WTC11 (cell line): ENCODE data around the gene FILIP1L. TPM values are rescaled to one million over a fixed set of nuclear protein-coding genes. Genes with fewer than 3 reads are reported as not detected.

ENCODE experiments used
- ATAC-seq: fragments of 200-7000 bp; cut with Tn5 transposase; 2 replicates; pipeline ENCODE4 v1.10.0; 2021; ENCODE audit warnings: mild to moderate bottlenecking, moderate library complexity
- CTCF ChIA-PET: fragments of 300-600 bp; sonication (Branson Sonifier 250); formaldehyde crosslinking; loops from one replicate; lab custom pipeline; 2021; ENCODE audit warnings: antibody characterized with exemption; lab: Charles Lee
- POLR2A ChIA-PET: fragments of 350-600 bp; sonication (Branson Sonifier 250); formaldehyde crosslinking; loops from one replicate; lab custom pipeline; 2021; ENCODE audit warnings: antibody characterized with exemption; lab: Charles Lee
- DNase-seq: peaks from one replicate; pipeline ENCODE4 v3.0.0; 2021; ENCODE audit warnings: low spot score
- H3K27ac Mint-ChIP-seq: 2 replicates; pipeline ENCODE4 v1.8.0; 2021; ENCODE audit warnings: mixed read lengths
- H3K27me3 Mint-ChIP-seq: 2 replicates; pipeline ENCODE4 v1.8.0; 2021; ENCODE audit warnings: low read depth, mild to moderate bottlenecking, moderate library complexity, mixed read lengths
- H3K36me3 Mint-ChIP-seq: 2 replicates; pipeline ENCODE4 v1.8.0; 2021; ENCODE audit warnings: mixed read lengths
- H3K4me1 Mint-ChIP-seq: 2 replicates; pipeline ENCODE4 v1.8.0; 2022; ENCODE audit warnings: mixed read lengths
- H3K4me3 Mint-ChIP-seq: 2 replicates; pipeline ENCODE4 v1.8.0; 2021; ENCODE audit warnings: mild to moderate bottlenecking, moderate library complexity, mixed read lengths
- H3K9me3 Mint-ChIP-seq: 2 replicates; pipeline ENCODE4 v1.8.0; 2021; ENCODE audit warnings: mixed read lengths
- AR ChIP-seq: fragments of 250-450 bp; sonication (Bioruptor Pico); IDR thresholded peaks from 2 replicates; pipeline ENCODE4 v1.9.0; 2021; ENCODE audit warnings: mild to moderate bottlenecking
- ATF1 ChIP-seq: sonication (generic); formaldehyde crosslinking; IDR thresholded peaks from 2 replicates; pipeline ENCODE4 v1.8.1; 2023; ENCODE audit warnings: mild to moderate bottlenecking, moderate library complexity, missing genetic modification reagents
- CTCF ChIP-seq: fragments of 200-600 bp; IDR thresholded peaks from 2 replicates; pipeline ENCODE4 v1.8.0; 2022; ENCODE audit warnings: antibody characterized with exemption
- EMX1 ChIP-seq: fragments of 250-450 bp; sonication (Bioruptor Pico); IDR thresholded peaks from 2 replicates; pipeline ENCODE4 v1.8.0; 2021; ENCODE audit warnings: mild to moderate bottlenecking
- ETV6 ChIP-seq: sonication (generic); formaldehyde crosslinking; IDR thresholded peaks from 2 replicates; pipeline ENCODE4 v1.8.1; 2022; ENCODE audit warnings: mild to moderate bottlenecking, missing genetic modification reagents
- FOXK1 ChIP-seq: sonication (generic); formaldehyde crosslinking; IDR thresholded peaks from 2 replicates; pipeline ENCODE4 v1.8.0; 2022; ENCODE audit warnings: mild to moderate bottlenecking, moderate library complexity, missing genetic modification reagents
- GRHL2 ChIP-seq: fragments of 250-450 bp; sonication (Bioruptor Pico); IDR thresholded peaks from 2 replicates; pipeline ENCODE4 v1.8.0; 2022; ENCODE audit warnings: mild to moderate bottlenecking, moderate library complexity; ENCODE audit not compliant: insufficient replicate concordance, severe bottlenecking
- IRF2 ChIP-seq: sonication (generic); formaldehyde crosslinking; IDR thresholded peaks from 2 replicates; pipeline ENCODE4 v1.8.0; 2022; ENCODE audit warnings: low read depth, missing genetic modification reagents, borderline replicate concordance
- KAT7 ChIP-seq: sonication (generic); formaldehyde crosslinking; IDR thresholded peaks from 2 replicates; pipeline ENCODE4 v1.8.1; 2023; ENCODE audit warnings: missing genetic modification reagents, mild to moderate bottlenecking, borderline replicate concordance
- MLX ChIP-seq: sonication (generic); formaldehyde crosslinking; IDR thresholded peaks from 2 replicates; pipeline ENCODE4 v1.8.1; 2023; ENCODE audit warnings: mild to moderate bottlenecking, missing genetic modification reagents, moderate library complexity
- OVOL2 ChIP-seq: fragments of 250-450 bp; sonication (Bioruptor Pico); IDR thresholded peaks from 2 replicates; pipeline ENCODE4 v1.9.0; 2021; ENCODE audit warnings: mild to moderate bottlenecking, borderline replicate concordance
- RELA ChIP-seq: sonication (generic); formaldehyde crosslinking; IDR thresholded peaks from 2 replicates; pipeline ENCODE4 v1.8.1; 2022; ENCODE audit warnings: missing genetic modification reagents, mild to moderate bottlenecking, borderline replicate concordance
- RORB ChIP-seq: fragments of 250-450 bp; sonication (Bioruptor Pico); IDR thresholded peaks from 2 replicates; pipeline ENCODE4 v1.9.0; 2021; ENCODE audit warnings: mild to moderate bottlenecking
- SP1 ChIP-seq: sonication (generic); formaldehyde crosslinking; conservative IDR thresholded peaks from 2 replicates; pipeline ENCODE4 v1.8.1; 2022; ENCODE audit warnings: missing genetic modification reagents
- TEAD1 ChIP-seq: sonication (generic); formaldehyde crosslinking; IDR thresholded peaks from 2 replicates; pipeline ENCODE4 v1.8.0; 2022; ENCODE audit warnings: mild to moderate bottlenecking, missing genetic modification reagents
- ZNF121 ChIP-seq: sonication (generic); formaldehyde crosslinking; IDR thresholded peaks from 2 replicates; pipeline ENCODE4 v1.8.0; 2023; ENCODE audit warnings: missing genetic modification reagents
- ZNF138 ChIP-seq: sonication (generic); formaldehyde crosslinking; conservative IDR thresholded peaks from 2 replicates; pipeline ENCODE4 v1.8.1; 2022; ENCODE audit warnings: mild to moderate bottlenecking, moderate library complexity, missing genetic modification reagents
- ZNF416 ChIP-seq: fragments of 250-450 bp; sonication (Bioruptor Pico); IDR thresholded peaks from 2 replicates; pipeline ENCODE4 v1.9.0; 2021; ENCODE audit warnings: mild to moderate bottlenecking, inconsistent platforms
- ZNF423 ChIP-seq: fragments of 250-450 bp; sonication (Bioruptor Pico); IDR thresholded peaks from 2 replicates; pipeline ENCODE4 v2.1.2; 2022; ENCODE audit warnings: mild to moderate bottlenecking, moderate library complexity
- ZNF425 ChIP-seq: fragments of 250-450 bp; sonication (Bioruptor Pico); conservative IDR thresholded peaks from 2 replicates; pipeline ENCODE4 v1.9.0; 2021; ENCODE audit warnings: mild to moderate bottlenecking
- ZNF512 ChIP-seq: sonication (generic); formaldehyde crosslinking; IDR thresholded peaks from 2 replicates; pipeline ENCODE4 v1.8.1; 2022; ENCODE audit warnings: missing genetic modification reagents, borderline replicate concordance
- ZNF671 ChIP-seq: fragments of 250-450 bp; sonication (Bioruptor Pico); IDR thresholded peaks from 2 replicates; pipeline ENCODE4 v1.8.0; 2021; ENCODE audit warnings: mild to moderate bottlenecking
- total RNA-seq: library from RNA; stranded (reverse); gene quantifications from 3 replicates; pipeline ENCODE4 v1.2.3, GENCODE V29; 2021

Gene FILIP1L
- total RNA-seq, 1 experiment from 2014 or later, result 0.17 TPM

- TF ChIP-seq AR (CRISPR knock-in tag) (no peak), SP1 (no peak)
- TF ChIP-seq, all 79 proteins: peak for 0
Measured at GRCh38 chr3:100157685-100158084, 43.4 kb upstream of the FILIP1L start (continued).

GRCh38 chr3:100155590-100155989 is 41.3 kb upstream of the FILIP1L start:
- CTCF ChIA-PET, result interaction anchor here (0.6 kb wide), 1 partner anchor 104 kb away, joined by 4 read pairs; no protein-coding TSS in a partner anchor
- Mint-ChIP-seq H3K4me1 (no peaks in the 10 kb centered on the region), H3K27me3 (no peaks in the 10 kb centered on the region)
- DNase-seq (no peak), ATAC-seq (no peak)
- TF ChIP-seq ETV6 (CRISPR knock-in tag) (no peak), GRHL2 (CRISPR knock-in tag) (no peak), ZNF512 (no peak), ZNF121 (no peak), IRF2 (CRISPR knock-in tag) (no peak), ZNF416 (CRISPR knock-in tag) (no peak), ZNF138 (no peak), KAT7 (CRISPR knock-in tag) (no peak), RORB (CRISPR knock-in tag) (no peak), ZNF671 (no peak)
- TF ChIP-seq, all 79 proteins: peak for 0
- POLR2A ChIA-PET, result no interaction called here
- Mint-ChIP-seq H3K9me3 (peaks cover 15% of the 10 kb centered on the region), H3K36me3 (peaks cover 17% of the 10 kb centered on the region), H3K27ac (no peak overlapping the region), H3K4me3 (no peak overlapping the region)

GRCh38 chr3:100155128-100155527 is 40.8 kb upstream of the FILIP1L start:
- Mint-ChIP-seq H3K27me3 (no peaks in the 10 kb centered on the region), H3K4me3 (no peak overlapping the region), H3K36me3 (peaks cover 17% of the 10 kb centered on the region), H3K4me1 (no peaks in the 10 kb centered on the region), H3K9me3 (peaks cover 15% of the 10 kb centered on the region), H3K27ac (no peak overlapping the region)
- ChIA-PET POLR2A (no interaction called here), CTCF (no interaction called here)
- DNase-seq (no peak), ATAC-seq (no peak)
- no peak for TF ChIP-seq FOXK1 (CRISPR knock-in tag)
- TF ChIP-seq TEAD1 (CRISPR knock-in tag), result no peak
- TF ChIP-seq MLX (CRISPR knock-in tag), result no peak
- no peak for TF ChIP-seq ATF1 (CRISPR knock-in tag)
- no peak for TF ChIP-seq ZNF425 (CRISPR knock-in tag)
- TF ChIP-seq ZNF423 (CRISPR knock-in tag), result no peak
- no peak for TF ChIP-seq EMX1 (CRISPR knock-in tag)
- TF ChIP-seq CTCF, result no peak
- no peak for TF ChIP-seq OVOL2 (CRISPR knock-in tag)
- TF ChIP-seq RELA (CRISPR knock-in tag), result no peak
